Glutamatergic neuron (in vitro differentiated cells): ENCODE results near the gene SARDH. TPM values are rescaled to one million over a fixed set of nuclear protein-coding genes. Genes with fewer than 3 reads are reported as not detected.

Experiments used
- DNase-seq: peaks from one replicate; pipeline ENCODE4 v3.0.0; 2022
- H3K27ac Mint-ChIP-seq: one replicate; pipeline ENCODE4 v1.8.0; 2020; ENCODE audit warnings: mild to moderate bottlenecking, mixed read lengths, inconsistent platforms; ENCODE audit not compliant: unreplicated experiment
- H3K27me3 Mint-ChIP-seq: one replicate; pipeline ENCODE4 v1.8.0; 2020; ENCODE audit warnings: mild to moderate bottlenecking, moderate library complexity, mixed read lengths, inconsistent platforms; ENCODE audit not compliant: unreplicated experiment
- H3K36me3 Mint-ChIP-seq: one replicate; pipeline ENCODE4 v1.8.0; 2020; ENCODE audit warnings: mild to moderate bottlenecking, mixed read lengths, inconsistent platforms; ENCODE audit not compliant: unreplicated experiment
- H3K4me1 Mint-ChIP-seq: one replicate; pipeline ENCODE4 v1.8.0; 2020; ENCODE audit warnings: mild to moderate bottlenecking, low read depth, mixed read lengths, inconsistent platforms; ENCODE audit not compliant: unreplicated experiment
- H3K4me3 Mint-ChIP-seq: one replicate; pipeline ENCODE4 v1.8.0; 2020; ENCODE audit warnings: mild to moderate bottlenecking, mixed read lengths, inconsistent platforms; ENCODE audit not compliant: unreplicated experiment
- H3K9me3 Mint-ChIP-seq: one replicate; pipeline ENCODE4 v1.8.0; 2020; ENCODE audit warnings: mild to moderate bottlenecking, moderate library complexity, mixed read lengths, inconsistent platforms; ENCODE audit not compliant: unreplicated experiment
- CTCF ChIP-seq: fragments of 200-600 bp; sonication (generic); IDR thresholded peaks from one replicate; pipeline ENCODE4 v1.5.0; 2021; ENCODE audit not compliant: partially characterized antibody, unreplicated experiment
- total RNA-seq: library from RNA; stranded (reverse); fragmentation: NEBNext Ultra II Directional; extraction: Animal tissue kit (Norgen Biotek cat#: 25700); gene quantifications from one replicate; pipeline ENCODE4 v1.2.1, GENCODE V29; 2021; ENCODE audit not compliant: unreplicated experiment

Gene SARDH
- total RNA-seq, 1 donor from 2014 or later = 2.0 TPM

DNA sequence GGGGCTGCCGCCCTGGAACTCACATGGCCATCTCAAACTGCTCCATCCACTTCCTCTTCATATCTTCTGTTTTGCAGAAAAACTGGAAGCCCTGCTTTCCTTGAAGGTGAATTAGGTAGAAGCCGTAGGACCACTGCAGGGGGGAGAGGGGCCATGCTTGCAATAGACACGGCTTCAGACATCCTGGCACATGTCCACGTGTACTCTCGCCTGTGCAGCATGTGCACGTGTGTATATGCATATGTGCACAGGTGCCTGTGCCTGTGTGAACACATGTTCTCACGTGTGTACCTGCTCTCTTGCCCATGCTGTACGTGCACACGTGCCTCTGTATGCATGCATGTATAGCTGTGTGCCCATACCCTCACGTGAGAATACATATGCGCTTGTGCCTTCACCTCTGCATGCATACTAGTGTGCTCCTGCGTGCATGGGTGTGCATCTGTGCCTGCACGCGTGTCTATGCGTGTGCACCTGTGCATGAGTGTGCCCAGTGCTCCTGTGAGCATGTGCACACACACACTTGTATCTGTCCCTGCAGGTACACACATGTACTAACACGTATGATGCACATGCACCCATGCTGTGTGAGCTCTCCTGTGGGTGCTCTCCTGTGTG lies 47.7 kb upstream of the SARDH start:
- Mint-ChIP-seq H3K4me3 (no peak overlapping the region), H3K36me3 (no peaks in the 10 kb centered on the region)

DNA sequence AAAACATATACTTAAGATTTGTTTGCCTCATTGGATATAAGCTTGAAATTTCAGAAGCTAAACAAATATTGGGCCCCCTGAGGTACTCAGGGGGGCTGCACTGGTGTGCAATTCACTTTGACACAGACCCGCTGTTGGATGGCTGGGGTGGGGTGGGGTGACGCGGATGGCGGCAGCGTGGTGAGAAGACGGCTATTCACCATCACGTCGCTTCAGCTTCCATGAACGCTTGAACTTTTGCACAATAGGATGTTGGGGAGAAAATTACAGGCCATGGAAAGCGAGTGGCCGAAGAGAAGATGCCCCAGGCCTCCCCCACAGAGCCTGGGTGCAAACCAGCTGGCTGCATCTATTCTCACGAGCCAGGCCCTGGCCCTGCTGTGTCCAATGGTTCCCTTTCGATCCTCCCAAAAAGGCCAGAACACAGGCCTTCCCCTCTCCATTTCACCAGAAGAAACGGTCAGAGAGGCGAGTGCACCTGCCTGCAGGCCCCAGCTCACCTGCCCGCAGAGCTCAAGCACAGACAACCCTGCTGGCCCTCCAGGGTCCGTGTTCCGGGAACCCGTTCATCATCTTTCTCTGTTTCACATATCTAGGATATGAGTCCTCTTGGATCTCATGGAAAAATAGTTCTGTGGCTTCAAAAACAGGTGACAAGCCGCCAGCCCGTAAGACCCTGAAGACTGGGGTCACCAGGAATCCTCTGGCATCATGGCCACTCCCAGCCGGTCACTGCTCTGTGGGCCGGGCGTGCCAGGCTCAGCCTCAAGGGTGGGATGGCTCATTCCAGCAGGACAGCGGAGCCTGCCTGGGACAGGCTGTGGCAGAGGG lies 46.8 kb upstream of the SARDH start:
- Mint-ChIP-seq H3K4me3 (no peak overlapping the region), H3K9me3 (peaks cover 33% of the 10 kb centered on the region), H3K27me3 (peaks cover 24% of the 10 kb centered on the region), H3K4me1 (peaks cover 23% of the 10 kb centered on the region), H3K27ac (no peak overlapping the region), H3K36me3 (no peaks in the 10 kb centered on the region)
- no peak for TF ChIP-seq CTCF
- no peak for DNase-seq

More for the DNA sequence above, 47.7 kb upstream of the SARDH start:
- Mint-ChIP-seq H3K4me1 (peaks cover 22% of the 10 kb centered on the region), H3K9me3 (peaks cover 33% of the 10 kb centered on the region), H3K27me3 (peaks cover 27% of the 10 kb centered on the region), H3K27ac (peak overlapping the region; percentile 15)
- no peak for DNase-seq
- TF ChIP-seq CTCF = no peak

DNA sequence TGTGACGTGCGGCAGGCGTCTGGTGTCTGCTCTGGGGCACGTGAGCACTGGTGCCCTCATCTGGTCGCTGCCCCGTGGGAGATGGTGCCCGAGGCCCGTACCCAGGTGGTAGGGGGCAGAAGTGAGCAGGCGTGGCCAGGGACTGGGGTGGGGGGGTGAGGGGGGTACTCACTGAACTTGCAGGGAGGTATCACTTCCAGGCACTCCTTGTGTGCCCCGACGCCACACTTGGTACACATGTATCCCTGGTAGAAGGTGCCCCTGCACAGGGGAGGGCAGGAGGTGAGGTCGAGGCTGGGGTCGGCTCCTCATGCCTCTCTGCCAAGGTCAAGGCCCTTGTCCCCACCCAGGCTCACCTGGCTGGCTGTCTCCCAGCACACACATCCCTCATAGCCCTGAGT lies 45.2 kb upstream of the SARDH start:
- H3K4me3 Mint-ChIP-seq = no peak overlapping the region
- no peak overlapping the region for H3K27ac Mint-ChIP-seq
- H3K9me3 Mint-ChIP-seq = peaks cover 32% of the 10 kb centered on the region
- DNase-seq = no peak
- peaks cover 20% of the 10 kb centered on the region for H3K4me1 Mint-ChIP-seq
- H3K36me3 Mint-ChIP-seq = no peaks in the 10 kb centered on the region
- TF ChIP-seq CTCF = no peak
- peaks cover 20% of the 10 kb centered on the region for H3K27me3 Mint-ChIP-seq

- Mint-ChIP-seq H3K4me3 (no peak overlapping the region), H3K4me1 (peaks cover 20% of the 10 kb centered on the region), H3K27me3 (peaks cover 20% of the 10 kb centered on the region), H3K36me3 (no peaks in the 10 kb centered on the region), H3K27ac (no peak overlapping the region), H3K9me3 (peaks cover 32% of the 10 kb centered on the region)
- TF ChIP-seq CTCF = peak; percentile 77
- peak; percentile 88 for DNase-seq
Measured at GRCh38 chr9:133782157-133783130, 44.3 kb upstream of the SARDH start.
